ENCODE measurements around the gene RABL3.
"Not testable (repeated sequence)": the region's sequence is repeated elsewhere in the genome, so short reads cannot be mapped to it uniquely, and the experiment has no call there.

Gene RABL3

GRCh38 chr3:120682095-120682681 is 60.1 kb downstream of the RABL3 start, which contains the start of gene HGD:
Gene HGD (minus strand): TSS chr3:120682239. CDS start chr3:120682111, 128 bp downstream.
- no peak within 1 kb of the TSS for H3K27ac ChIP-seq
- no peak for DNase-seq (ENCODE audit: low spot score)
- TF ChIP-seq CTCF (conservative IDR thresholded peaks at IDR 0.05; ENCODE audit: low read depth), result no peak
- ChIA-PET POLR2A (ENCODE audit: low non-redundant PET) (no interaction called here), CTCF (interaction anchor here (0.6 kb wide), 1 partner anchor 121 kb away, joined by 3 read pairs; no protein-coding TSS in a partner anchor)

- no peak overlapping the region for H3K27ac ChIP-seq
- POLR2A ChIA-PET (ENCODE audit: low non-redundant PET), result no interaction called here
- TF ChIP-seq CTCF (conservative IDR thresholded peaks at IDR 0.05; ENCODE audit: low read depth), result no peak
- DNase-seq (ENCODE audit: low spot score), result no peak
- CTCF ChIA-PET, result interaction anchor here (0.6 kb wide), 1 partner anchor 120 kb away, joined by 3 read pairs; no protein-coding TSS in a partner anchor
These were observed 60.7 kb downstream of the RABL3 start for GRCh38 chr3:120681506-120682038.

DNA sequence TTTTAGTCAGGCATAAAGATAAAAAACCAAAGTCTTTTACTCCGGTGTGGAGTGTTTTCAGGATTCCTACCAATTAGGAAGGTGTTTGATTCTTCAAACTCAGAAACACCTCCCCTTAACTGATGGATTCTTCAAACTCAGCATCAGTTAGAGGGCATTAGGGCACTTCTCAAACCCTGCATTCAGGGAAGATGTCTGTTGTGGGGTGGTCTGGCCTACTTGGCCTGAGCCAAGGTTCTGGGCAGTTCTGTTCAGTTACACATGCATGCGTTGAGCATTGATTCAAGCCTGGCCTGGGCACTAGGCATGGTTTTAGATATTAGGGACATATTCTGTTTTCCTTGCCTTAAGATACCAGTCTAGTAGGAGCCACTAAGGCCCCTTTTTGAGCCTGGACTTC is 61.3 kb downstream of the RABL3 start:
- CTCF ChIA-PET, result no interaction called here
- H3K27ac ChIP-seq, result no peak overlapping the region
- no peak for DNase-seq (ENCODE audit: low spot score)
- POLR2A ChIA-PET (ENCODE audit: low non-redundant PET), result no interaction called here
- TF ChIP-seq CTCF (conservative IDR thresholded peaks at IDR 0.05; ENCODE audit: low read depth), result no peak

GRCh38 chr3:120680193-120680894 is 62.0 kb downstream of the RABL3 start:
- POLR2A ChIA-PET (ENCODE audit: low non-redundant PET), result no interaction called here
- DNase-seq (ENCODE audit: low spot score), result no peak
- CTCF ChIA-PET, result no interaction called here
- no peak for TF ChIP-seq CTCF (conservative IDR thresholded peaks at IDR 0.05; ENCODE audit: low read depth)
- no peak overlapping the region for H3K27ac ChIP-seq

DNA sequence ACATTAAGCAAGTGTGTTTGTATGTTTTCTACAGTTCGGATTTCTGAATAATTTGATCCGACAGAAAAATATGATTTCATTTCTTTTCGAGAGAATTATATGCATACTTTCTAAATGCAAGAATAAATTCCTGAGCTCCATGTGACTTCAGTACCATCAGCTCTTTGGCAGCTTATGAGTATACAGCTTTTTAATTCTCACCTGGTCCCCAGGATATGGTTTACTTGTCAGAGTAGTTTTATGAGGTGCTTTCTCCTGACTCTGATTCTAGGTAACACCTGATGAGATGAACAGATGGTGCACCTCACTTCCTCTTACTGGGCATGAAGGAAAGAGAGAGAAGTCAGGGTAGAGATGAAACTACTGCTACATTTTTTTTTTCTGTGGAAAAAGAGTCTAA is 63.3 kb downstream of the RABL3 start:
- TF ChIP-seq CTCF (conservative IDR thresholded peaks at IDR 0.05; ENCODE audit: low read depth), result no peak
- no peak overlapping the region for H3K27ac ChIP-seq
- DNase-seq (ENCODE audit: low spot score), result no peak
- ChIA-PET POLR2A (ENCODE audit: low non-redundant PET) (no interaction called here), CTCF (interaction anchor here (0.9 kb wide), 1 partner anchor 121 kb away, joined by 6 read pairs; no protein-coding TSS in a partner anchor)

DNA sequence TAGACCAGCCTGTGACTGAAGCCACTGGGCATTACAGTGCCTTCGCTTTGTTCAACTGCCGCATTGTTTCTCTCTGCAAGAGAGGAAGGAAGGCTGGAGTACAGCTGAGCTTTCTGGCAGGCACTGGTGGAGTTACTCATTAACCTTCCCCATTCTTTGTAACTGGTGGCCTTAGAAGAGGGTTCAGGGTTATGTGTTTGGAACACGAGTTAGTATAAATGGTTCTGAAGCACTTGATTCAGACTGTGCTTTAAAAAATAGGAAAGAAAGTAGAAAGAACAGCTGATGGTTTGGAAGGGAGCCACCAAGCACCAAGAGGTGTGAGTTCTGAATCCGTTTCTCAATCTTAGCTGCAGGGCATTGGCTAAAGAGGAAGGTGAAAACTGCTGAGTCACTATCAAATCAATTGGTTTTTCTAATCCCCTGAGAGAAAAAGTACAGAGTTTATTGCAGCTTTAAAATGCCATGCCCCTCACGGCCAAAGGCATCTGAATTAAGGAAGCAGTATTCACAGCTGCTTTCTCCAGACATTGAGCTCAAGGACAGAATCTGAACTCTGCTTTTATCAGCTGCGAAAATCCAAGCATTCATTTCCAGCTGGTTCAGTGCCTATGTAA is 63.9 kb downstream of the RABL3 start:
- DNase-seq (ENCODE audit: low spot score), result peak; percentile 57
- H3K27ac ChIP-seq, result no peak overlapping the region
- POLR2A ChIA-PET (ENCODE audit: low non-redundant PET), result no interaction called here
- CTCF ChIA-PET, result interaction anchor here (0.9 kb wide), 1 partner anchor 120 kb away, joined by 6 read pairs; no protein-coding TSS in a partner anchor
- TF ChIP-seq CTCF (conservative IDR thresholded peaks at IDR 0.05; ENCODE audit: low read depth), result no peak

DNA sequence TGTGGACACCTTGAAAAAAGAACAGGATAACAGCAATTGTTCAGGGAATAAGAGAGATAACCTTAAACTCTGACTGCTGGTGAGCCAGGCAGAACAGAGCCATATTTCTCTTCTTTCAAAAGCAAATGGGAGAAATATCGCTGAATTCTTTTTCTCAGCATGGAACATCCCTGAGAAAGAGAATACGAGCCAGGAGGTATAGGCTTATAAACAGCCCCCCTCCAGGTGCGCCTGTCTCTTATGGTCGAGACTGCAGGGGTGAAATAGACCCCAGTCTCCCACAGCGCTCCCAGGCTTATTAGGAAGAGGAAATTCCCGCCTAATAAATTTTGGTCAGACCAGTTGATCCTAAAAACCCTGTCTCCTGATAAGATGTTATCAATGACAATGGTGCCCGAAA is 65.1 kb downstream of the RABL3 start:
- CTCF ChIA-PET; DNase-seq (ENCODE audit: low spot score); POLR2A ChIA-PET (ENCODE audit: low non-redundant PET); H3K27ac ChIP-seq: not testable (repeated sequence)
